Testis (tissue), 3 donors: ENCODE measurements around the gene CGGBP1. TPM values are rescaled to one million over a fixed set of nuclear protein-coding genes. Genes with fewer than 3 reads are reported as not detected.

ENCODE experiments used
- DNase-seq: peaks from one replicate; pipeline ENCODE4 v3.0.0-alpha.2; 2019
- H3K27ac ChIP-seq, 2 donors: fragments of 200-600 bp; sonication (generic); one replicate each; pipeline ENCODE4 v1.5.1; 2019
- H3K27me3 ChIP-seq: fragments of 200-600 bp; sonication (generic); one replicate; pipeline ENCODE4 v1.5.1; 2019
- H3K36me3 ChIP-seq: fragments of 200-600 bp; sonication (generic); one replicate; pipeline ENCODE4 v1.5.1; 2017; ENCODE audit warnings: low read depth; ENCODE audit errors: missing control alignments
- H3K4me1 ChIP-seq: fragments of 200-600 bp; sonication (generic); one replicate; pipeline ENCODE4 v1.5.1; 2019
- H3K4me3 ChIP-seq, 2 donors: fragments of 200-600 bp; sonication (generic); one replicate each; pipeline ENCODE4 v1.5.1; 2017 to 2019
- H3K9me3 ChIP-seq: fragments of 200-600 bp; sonication (generic); one replicate; pipeline ENCODE4 v1.5.1; 2017
- CTCF ChIP-seq, 3 experiments: fragments of 450-650 bp in 2 of 3; fragments of 200-600 bp in 1 of 3; sonication (generic) in 1 of 3; IDR thresholded peaks; one replicate each; pipeline ENCODE4 v1.5.1; 2016 to 2019; ENCODE audit warnings: antibody characterized with exemption in 3 of 3, mild to moderate bottlenecking in 2 of 3, moderate library complexity in 1 of 3
- POLR2A ChIP-seq: fragments of 450-650 bp; IDR thresholded peaks from one replicate; pipeline ENCODE4 v1.6.1; 2017; ENCODE audit warnings: antibody characterized with exemption, mild to moderate bottlenecking, moderate library complexity
- WGBS, 2 donors: methylation state at CpG; one replicate each; pipeline ENCODE4 v1.1.5; 2018; 5-methylcytosine and 5-hydroxymethylcytosine counted together
- intact Hi-C: fragments of 100-400 bp; cut with DNase I; formaldehyde crosslinking; loops from one replicate; pipeline ENCODE4 v1.15.1; 2023; ENCODE audit warnings: low total_unique reads
- polyA plus RNA-seq: library from polyadenylated mRNA; stranded (reverse); fragments of 350-450 nt; fragmentation: Illumina TruSeq; extraction: RNeasy Lipid Tissue Mini Kit (QIAGEN cat#74804); gene quantifications from one replicate; pipeline ENCODE4 v1.2.3, GENCODE V29; 2014; ENCODE audit warnings: low read depth, low replicate concordance; ENCODE audit not compliant: insufficient read depth
- total RNA-seq, 2 donors: library from RNA; depleted of rRNA; stranded (reverse); fragments of >200 nt; gene quantifications; one replicate each; pipeline ENCODE4 v1.2.3, GENCODE V29; 2016

The CGGBP1 gene
- total and polyA plus RNA-seq, 3 donors from 2014 or later, result 54.0 to 68.0 (median 66.4) TPM

GRCh38 chr3:88076712-88077111 is 17.9 kb upstream of the CGGBP1 start:
- 94 to 97% methylated on average over 1 of the region's 1 CpG for whole genome bisulfite sequencing, 2 donors
- intact Hi-C loops, result no loop called here

GRCh38 chr3:88075497-88075896 is 16.7 kb upstream of the CGGBP1 start:
- no peak for TF ChIP-seq CTCF (IDR thresholded peaks at IDR 0.05)
- TF ChIP-seq POLR2A, result no peak
- H3K4me1 ChIP-seq, result no peaks in the 10 kb centered on the region
- WGBS, 2 donors, result 41% methylated on average over 2 of the region's 2 CpGs
- no peaks in the 10 kb centered on the region for H3K9me3 ChIP-seq
- H3K36me3 ChIP-seq, result no peaks in the 10 kb centered on the region
- H3K27ac ChIP-seq, result peak overlapping the region in 1 of 2 donors; percentile 33
- no peaks in the 10 kb centered on the region for H3K27me3 ChIP-seq
- no peak overlapping the region for H3K4me3 ChIP-seq
- no peak for DNase-seq
- intact Hi-C loops, result no loop called here

More at GRCh38 chr3:88076712-88077111, 17.9 kb upstream of the CGGBP1 start:
- TF ChIP-seq POLR2A (no peak), CTCF (IDR thresholded peaks at IDR 0.05) (no peak)
- Histone ChIP-seq H3K4me1 (no peaks in the 10 kb centered on the region), H3K27ac (no peak overlapping the region), H3K4me3 (no peak overlapping the region), H3K27me3 (no peaks in the 10 kb centered on the region), H3K9me3 (no peaks in the 10 kb centered on the region), H3K36me3 (no peaks in the 10 kb centered on the region)
- no peak for DNase-seq

GRCh38 chr3:88075072-88075471 is 16.3 kb upstream of the CGGBP1 start:
- Histone ChIP-seq H3K27ac (no peak overlapping the region), H3K36me3 (no peaks in the 10 kb centered on the region), H3K4me3 (no peak overlapping the region), H3K4me1 (no peaks in the 10 kb centered on the region), H3K9me3 (no peaks in the 10 kb centered on the region), H3K27me3 (no peaks in the 10 kb centered on the region)
- TF ChIP-seq POLR2A, result no peak
- no peak for TF ChIP-seq CTCF (IDR thresholded peaks at IDR 0.05)
- WGBS, 2 donors, result 77 to 78% methylated on average over 2 of the region's 2 CpGs
- intact Hi-C loops, result no loop called here
- DNase-seq, result no peak

- Histone ChIP-seq H3K36me3 (no peaks in the 10 kb centered on the region), H3K27me3 (no peaks in the 10 kb centered on the region), H3K27ac (no peak overlapping the region), H3K4me1 (peaks cover 18% of the 10 kb centered on the region), H3K9me3 (no peaks in the 10 kb centered on the region), H3K4me3 (no peak overlapping the region)
- 32 to 45% methylated on average over 1 of the region's 1 CpG for WGBS, 2 donors
- no peak for DNase-seq
- TF ChIP-seq POLR2A (no peak), CTCF (IDR thresholded peaks at IDR 0.05) (no peak)
- intact Hi-C loops, result no loop called here
Observed at GRCh38 chr3:88061746-88062145, 2.9 kb upstream of the CGGBP1 start.

GRCh38 chr3:88059380-88060170 is 770 bp upstream of the CGGBP1 start:
- no peaks in the 10 kb centered on the region for H3K27me3 ChIP-seq
- TF ChIP-seq POLR2A (no peak), CTCF (IDR thresholded peaks at IDR 0.05) (no peak)
- 0% methylated on average over 26 to 29 of the region's 45 CpGs for WGBS, 2 donors
- intact Hi-C loops, result no loop called here
- H3K36me3 ChIP-seq, result no peaks in the 10 kb centered on the region
- peaks cover 18% of the 10 kb centered on the region for H3K4me1 ChIP-seq
- peak overlapping the region; percentile 97 to 98 for H3K27ac ChIP-seq
- peak overlapping the region; percentile 85 to 100 for H3K4me3 ChIP-seq
- peak; percentile 32 for DNase-seq
- H3K9me3 ChIP-seq, result no peaks in the 10 kb centered on the region
